ENCODE results near the gene UBE2F.
A peak's percentile ranks its signal among the peaks of the same experiment; 100 is the strongest.
"Not testable (repeated sequence)": the region's sequence is repeated elsewhere in the genome, so short reads cannot be mapped to it uniquely, and the experiment has no call there.

UBE2F gene

GRCh38 chr2:238064376-238064775 lies 97.6 kb downstream of the UBE2F start:
- no peak overlapping the region for H3K27ac ChIP-seq (ENCODE audit: low read length)
- H3K27me3 ChIP-seq (ENCODE audit: low read depth, low read length) = no peaks in the 10 kb centered on the region
- H4K20me1 ChIP-seq (ENCODE audit: insufficient read depth, low read length) = no peaks in the 10 kb centered on the region
- TF ChIP-seq CTCF (IDR thresholded peaks at IDR 0.05; ENCODE audit: low read depth, low read length) (no peak), EZH2phosphoT487 (IDR thresholded peaks at IDR 0.05; ENCODE audit: low read depth) (no peak)
- H3K36me3 ChIP-seq (replicated peaks; ENCODE audit: low read depth, low read length) = peaks cover 27% of the 10 kb centered on the region
- peaks cover 31% of the 10 kb centered on the region for H3K4me1 ChIP-seq (ENCODE audit: low read length)
- peak overlapping the region; percentile 28 for H3K4me2 ChIP-seq (ENCODE audit: low read length)
- H2AFZ ChIP-seq (ENCODE audit: low read depth, low read length) = no peak overlapping the region
- peaks cover 34% of the 10 kb centered on the region for H3K79me2 ChIP-seq (ENCODE audit: low read length)
- no peaks in the 10 kb centered on the region for H3K9me3 ChIP-seq (ENCODE audit: insufficient read depth, low read length)
- no peak overlapping the region for H3K4me3 ChIP-seq (ENCODE audit: low read length)
- no peak overlapping the region for H3K9ac ChIP-seq (ENCODE audit: low read length)

- H3K79me2 ChIP-seq (ENCODE audit: low read length) = peaks cover 27% of the 10 kb centered on the region
Observed at GRCh38 chr2:238065071-238065846, 98.4 kb downstream of the UBE2F start.

GRCh38 chr2:238066218-238066617 lies 99.4 kb downstream of the UBE2F start:
- H3K27ac ChIP-seq (ENCODE audit: low read length) = no peak overlapping the region
- no peak overlapping the region for H3K9ac ChIP-seq (ENCODE audit: low read length)
- no peak overlapping the region for H2AFZ ChIP-seq (ENCODE audit: low read depth, low read length)
- no peak for TF ChIP-seq CTCF (IDR thresholded peaks at IDR 0.05; ENCODE audit: low read depth, low read length)
- TF ChIP-seq EZH2phosphoT487 (IDR thresholded peaks at IDR 0.05; ENCODE audit: low read depth) = no peak
- no peaks in the 10 kb centered on the region for H3K27me3 ChIP-seq (ENCODE audit: low read depth, low read length)
- H3K4me1 ChIP-seq (ENCODE audit: low read length) = peaks cover 26% of the 10 kb centered on the region
- H3K79me2 ChIP-seq (ENCODE audit: low read length) = peaks cover 24% of the 10 kb centered on the region
- H4K20me1 ChIP-seq (ENCODE audit: insufficient read depth, low read length) = no peaks in the 10 kb centered on the region
- H3K4me3 ChIP-seq (ENCODE audit: low read length) = no peak overlapping the region
- H3K36me3 ChIP-seq (replicated peaks; ENCODE audit: low read depth, low read length) = peaks cover 33% of the 10 kb centered on the region
- no peak overlapping the region for H3K4me2 ChIP-seq (ENCODE audit: low read length)
- no peaks in the 10 kb centered on the region for H3K9me3 ChIP-seq (ENCODE audit: insufficient read depth, low read length)

More at GRCh38 chr2:238065071-238065846, 98.4 kb downstream of the UBE2F start:
- Histone ChIP-seq H3K27ac (ENCODE audit: low read length) (no peak overlapping the region), H2AFZ (ENCODE audit: low read depth, low read length) (no peak overlapping the region), H3K36me3 (replicated peaks; ENCODE audit: low read depth, low read length) (peaks cover 33% of the 10 kb centered on the region), H3K4me3 (ENCODE audit: low read length) (no peak overlapping the region), H3K27me3 (ENCODE audit: low read depth, low read length) (no peaks in the 10 kb centered on the region), H3K9me3 (ENCODE audit: insufficient read depth, low read length) (no peaks in the 10 kb centered on the region), H3K4me2 (ENCODE audit: low read length) (no peak overlapping the region), H3K4me1 (ENCODE audit: low read length) (peaks cover 26% of the 10 kb centered on the region), H4K20me1 (ENCODE audit: insufficient read depth, low read length) (no peaks in the 10 kb centered on the region), H3K9ac (ENCODE audit: low read length) (no peak overlapping the region)
- TF ChIP-seq CTCF (IDR thresholded peaks at IDR 0.05; ENCODE audit: low read depth, low read length) (no peak), EZH2phosphoT487 (IDR thresholded peaks at IDR 0.05; ENCODE audit: low read depth) (no peak)

- H3K36me3 ChIP-seq (replicated peaks; ENCODE audit: low read depth, low read length) = peaks cover 36% of the 10 kb centered on the region
- peaks cover 19% of the 10 kb centered on the region for H3K79me2 ChIP-seq (ENCODE audit: low read length)
- H3K27ac ChIP-seq (ENCODE audit: low read length); H3K9me3 ChIP-seq (ENCODE audit: insufficient read depth, low read length); H3K27me3 ChIP-seq (ENCODE audit: low read depth, low read length); H4K20me1 ChIP-seq (ENCODE audit: insufficient read depth, low read length); H2AFZ ChIP-seq (ENCODE audit: low read depth, low read length); H3K4me3 ChIP-seq (ENCODE audit: low read length); H3K4me2 ChIP-seq (ENCODE audit: low read length); H3K9ac ChIP-seq (ENCODE audit: low read length): not testable (repeated sequence)
- peaks cover 26% of the 10 kb centered on the region for H3K4me1 ChIP-seq (ENCODE audit: low read length)
Observed at GRCh38 chr2:238066718-238067117, 99.9 kb downstream of the UBE2F start.
